Measurements from ENCODE around the gene LIPN. TPM values are rescaled to one million over a fixed set of nuclear protein-coding genes. Genes with fewer than 3 reads are reported as not detected.

The LIPN gene
- total RNA-seq, 1 experiment from 2014 or later: not detected

- TF ChIP-seq CTCF (conservative IDR thresholded peaks at IDR 0.05): no peak
- Histone ChIP-seq H3K4ac (ENCODE audit: low read depth, low read length) (no peak overlapping the region), H2BK120ac (ENCODE audit: low read depth, low read length, poor library complexity, severe bottlenecking) (no peak overlapping the region), H3K56ac (ENCODE audit: insufficient read length, low read depth, low read length) (no peak overlapping the region), H4K20me1 (ENCODE audit: control insufficient read depth, insufficient read depth, insufficient read length) (no peaks in the 10 kb centered on the region), H3K23me2 (ENCODE audit: insufficient read length, low read depth, low read length, poor library complexity, severe bottlenecking) (no peaks in the 10 kb centered on the region), H3T11ph (ENCODE audit: low read length) (no peak overlapping the region), H2AK5ac (ENCODE audit: insufficient read length, low read length) (no peak overlapping the region), H3K4me1 (ENCODE audit: insufficient read depth, low read length) (no peaks in the 10 kb centered on the region), H4K91ac (ENCODE audit: insufficient read length, low read depth, low read length) (no peak overlapping the region), H2AFZ (ENCODE audit: low read length) (no peak overlapping the region), H4K8ac (replicated peaks; ENCODE audit: insufficient read length, low read depth, low read length) (no peak overlapping the region), H3K18ac (ENCODE audit: insufficient read length, low read depth, low read length) (no peak overlapping the region), H3K14ac (ENCODE audit: insufficient read depth, low read length) (no peak overlapping the region), H3K9ac (ENCODE audit: extremely low read depth, insufficient read length, low read length) (no peak overlapping the region), H3K4me2 (ENCODE audit: insufficient read depth, insufficient read length, low read length) (no peak overlapping the region), H2BK15ac (ENCODE audit: low read depth, low read length) (no peak overlapping the region), H4K5ac (ENCODE audit: insufficient read length, low read depth, low read length) (no peak overlapping the region), H2BK12ac (ENCODE audit: insufficient read length, low read depth, low read length) (no peak overlapping the region), H3K9me3 (ENCODE audit: control insufficient read depth, low read depth, low read length) (no peaks in the 10 kb centered on the region), H3K79me2 (ENCODE audit: insufficient read depth, low read length) (no peaks in the 10 kb centered on the region), H3K27ac (ENCODE audit: insufficient read length, low read depth, low read length) (no peak overlapping the region), H2BK20ac (ENCODE audit: low read depth, low read length, poor library complexity, severe bottlenecking) (no peak overlapping the region), H2BK5ac (ENCODE audit: insufficient read length, low read length) (no peak overlapping the region), H3K27me3 (ENCODE audit: insufficient read depth, low read length) (no peaks in the 10 kb centered on the region), H3K79me1 (ENCODE audit: insufficient read depth, low read depth, low read length, poor library complexity, severe bottlenecking) (no peaks in the 10 kb centered on the region), H3K23ac (ENCODE audit: insufficient read length, low read depth, low read length) (no peak overlapping the region)
- no peaks in the 10 kb centered on the region for H3K36me3 Mint-ChIP-seq (ENCODE audit: insufficient read depth in 1 of 3, low read depth in 3 of 3)
- DNase-seq: no peak
- no peaks in the 10 kb centered on the region for H3K9me3 Mint-ChIP-seq
- H3K4me3 Mint-ChIP-seq: no peak overlapping the region
- no peak overlapping the region for H3K27ac Mint-ChIP-seq
- peaks cover 1% of the 10 kb centered on the region; the same call in 1 of the 2 replicates for H3K27me3 Mint-ChIP-seq (ENCODE audit: low read depth)
- H3K4me1 Mint-ChIP-seq: 0 out of 4 replicates have a peak, but pooled peaks cover 0 to 2% of the 10 kb centered on the region in 2 experiments
- WGBS (ENCODE audit: extremely low coverage, insufficient read length, low lambda C conversion rate): no CpG with 5 or more reads among the region's 2 CpGs
Observed at GRCh38 chr10:88827671-88828070, 67.9 kb downstream of the LIPN start.
